GM23338 (cell line): ENCODE results near the gene DTNBP1. TPM values are rescaled to one million over a fixed set of nuclear protein-coding genes. Genes with fewer than 3 reads are reported as not detected.

Experiments used
- ATAC-seq: fragments of 200-7000 bp; cut with Tn5 transposase; 3 replicates; pipeline ENCODE4 v1.9.1; 2020
- DNase-seq: peaks from one replicate; pipeline ENCODE4 v3.0.0-alpha.2; 2015; ENCODE audit warnings: low spot score
- H2AFZ ChIP-seq: fragments of 200-600 bp; sonication (generic); 2 replicates; pipeline ENCODE4 v1.8.0; 2016; ENCODE audit warnings: antibody characterized with exemption, mild to moderate bottlenecking, moderate library complexity
- H3F3A ChIP-seq: fragments of 200-600 bp; sonication (generic); replicated peaks from 2 replicates; pipeline ENCODE4 v1.8.0; 2017; ENCODE audit warnings: antibody characterized with exemption, mixed run types, low read depth
- H3K27ac ChIP-seq: fragments of 200-600 bp; sonication (generic); 2 replicates; pipeline ENCODE4 v1.6.1; 2016; ENCODE audit warnings: low read depth
- H3K27me3 ChIP-seq: fragments of 200-600 bp; sonication (generic); 2 replicates; pipeline ENCODE4 v1.8.0; 2016; ENCODE audit warnings: mild to moderate bottlenecking, mixed run types, moderate library complexity; ENCODE audit not compliant: insufficient read depth
- H3K36me3 ChIP-seq: fragments of 200-600 bp; sonication (generic); 2 replicates; pipeline ENCODE4 v1.8.0; 2016; ENCODE audit warnings: mild to moderate bottlenecking; ENCODE audit not compliant: insufficient read depth
- H3K4me1 ChIP-seq: fragments of 200-600 bp; sonication (generic); 2 replicates; pipeline ENCODE4 v1.8.0; 2016; ENCODE audit warnings: mild to moderate bottlenecking, moderate library complexity; ENCODE audit not compliant: insufficient read depth
- H3K4me2 ChIP-seq: fragments of 200-600 bp; sonication (generic); 2 replicates; pipeline ENCODE4 v1.7.1; 2017; ENCODE audit warnings: mixed run types
- H3K4me3 ChIP-seq: fragments of 200-600 bp; sonication (generic); 2 replicates; pipeline ENCODE4 v1.6.1; 2016; ENCODE audit warnings: mixed run types
- H3K79me2 ChIP-seq: fragments of 200-600 bp; sonication (generic); replicated peaks from 2 replicates; pipeline ENCODE4 v1.8.0; 2017; ENCODE audit warnings: mild to moderate bottlenecking; ENCODE audit not compliant: insufficient read depth
- H3K9me2 ChIP-seq: fragments of 200-600 bp; sonication (generic); 2 replicates; pipeline ENCODE4 v1.8.0; 2017; ENCODE audit not compliant: insufficient read depth
- H4K20me1 ChIP-seq: fragments of 200-600 bp; sonication (generic); replicated peaks from 2 replicates; pipeline ENCODE4 v1.8.0; 2017; ENCODE audit warnings: mild to moderate bottlenecking; ENCODE audit not compliant: insufficient read depth
- H3K27ac Mint-ChIP-seq: 2 replicates; pipeline ENCODE4 v1.8.0; 2020; ENCODE audit warnings: inconsistent platforms, mild to moderate bottlenecking, moderate library complexity, mixed read lengths
- H3K27me3 Mint-ChIP-seq: 3 replicates; pipeline ENCODE4 v1.8.0; 2022; ENCODE audit warnings: low read depth, mild to moderate bottlenecking, moderate library complexity, mixed read lengths, inconsistent platforms; ENCODE audit not compliant: insufficient read depth, poor library complexity
- H3K36me3 Mint-ChIP-seq: 3 replicates; pipeline ENCODE4 v1.8.0; 2021; ENCODE audit warnings: low read depth, mild to moderate bottlenecking, inconsistent platforms, moderate library complexity, mixed read lengths
- H3K4me1 Mint-ChIP-seq: 3 replicates; pipeline ENCODE4 v1.8.0; 2020; ENCODE audit warnings: mild to moderate bottlenecking, inconsistent platforms, mixed read lengths
- H3K4me3 Mint-ChIP-seq: 3 replicates; pipeline ENCODE4 v1.8.0; 2021; ENCODE audit warnings: moderate library complexity, mild to moderate bottlenecking, inconsistent platforms, mixed read lengths
- H3K9me3 Mint-ChIP-seq: 3 replicates; pipeline ENCODE4 v1.8.0; 2020; ENCODE audit warnings: moderate library complexity, mild to moderate bottlenecking, inconsistent platforms, mixed read lengths
- CREB1 ChIP-seq: fragments of 250-450 bp; sonication (Bioruptor Pico); IDR thresholded peaks from 2 replicates; pipeline ENCODE4 v1.5.0; 2020; ENCODE audit warnings: low read depth, mild to moderate bottlenecking, moderate library complexity
- EZH2 ChIP-seq: fragments of 200-600 bp; sonication (generic); IDR thresholded peaks from one replicate; pipeline ENCODE4 v1.8.0; 2017; ENCODE audit warnings: antibody characterized with exemption, mild to moderate bottlenecking, low read depth; ENCODE audit not compliant: unreplicated experiment
- JUNB ChIP-seq: IDR thresholded peaks from one replicate; pipeline ENCODE4 v1.6.1; 2016; ENCODE audit warnings: antibody characterized with exemption; ENCODE audit not compliant: unreplicated experiment
- ZNF114 ChIP-seq: fragments of 250-450 bp; sonication (Bioruptor Pico); IDR thresholded peaks from 2 replicates; pipeline ENCODE4 v1.5.0; 2020; ENCODE audit warnings: mild to moderate bottlenecking, moderate library complexity
- ZNF331 ChIP-seq: fragments of 250-450 bp; sonication (Bioruptor Pico); IDR thresholded peaks from 2 replicates; pipeline ENCODE4 v1.5.0; 2020; ENCODE audit warnings: low read depth, mild to moderate bottlenecking, moderate library complexity
- polyA plus RNA-seq: library from polyadenylated mRNA; unstranded; fragments of >200 nt; fragmentation: Nextera tagmentation; extraction: Ambion mirVana; gene quantifications from 2 replicates; pipeline ENCODE4 v1.2.1, GENCODE V29; 2016
- total RNA-seq: library from RNA; depleted of rRNA; stranded (reverse); fragments of >200 nt; shearing (Covaris generic); gene quantifications from 2 replicates; pipeline ENCODE4 v1.2.3, GENCODE V29; 2014
- TF ChIP-seq, protein P1 (sequence below), 2 experiments: fragments of 200-600 bp in 1 of 2; sonication (generic) in 1 of 2; conservative IDR thresholded peaks; 2 replicates each; pipeline versions ENCODE4 v1.5.1 to v1.6.1; 2016 to 2017; ENCODE audit warnings: antibody characterized with exemption in 2 of 2, low read depth in 2 of 2, mild to moderate bottlenecking in 2 of 2, moderate library complexity in 1 of 2
- TF ChIP-seq, protein P2 (sequence below): fragments of 250-450 bp; sonication (Bioruptor Pico); IDR thresholded peaks from 2 replicates; pipeline ENCODE4 v1.5.0; 2020; ENCODE audit warnings: mild to moderate bottlenecking, moderate library complexity
- TF ChIP-seq, protein P3 (sequence below): IDR thresholded peaks from one replicate; pipeline ENCODE4 v1.6.1; 2018; ENCODE audit warnings: antibody characterized with exemption; ENCODE audit not compliant: unreplicated experiment

Gene DTNBP1
- total and polyA plus RNA-seq, 2 experiments from 2014 or later = 12.1 to 20.1 TPM

DNA sequence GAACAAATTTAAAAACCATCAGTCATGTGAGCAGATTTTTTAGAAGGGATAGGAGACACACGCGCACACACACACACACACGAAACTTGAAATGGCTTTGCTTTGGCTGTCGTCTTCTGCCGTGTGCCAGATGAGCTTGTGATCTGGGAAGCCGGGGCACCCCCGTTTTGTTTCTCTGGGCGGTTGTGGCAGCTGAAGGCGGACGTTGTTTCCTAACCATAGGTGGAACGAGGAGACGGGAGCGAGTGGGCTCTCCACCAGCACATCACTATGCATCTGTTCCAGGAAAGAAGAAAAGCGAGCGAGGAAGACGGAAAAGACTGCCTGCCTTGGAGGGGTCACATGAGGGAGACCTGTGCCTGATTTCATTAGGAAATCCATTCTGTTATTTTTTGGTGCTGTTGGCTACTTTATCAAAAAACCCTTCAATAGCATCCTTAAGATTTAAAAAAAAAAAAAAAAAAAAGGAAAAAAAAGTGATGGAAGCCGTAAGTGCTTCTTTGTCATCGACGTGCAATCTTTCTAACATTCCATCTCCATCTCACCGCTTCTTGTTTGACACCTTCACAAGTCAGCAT, 142.1 kb downstream of the DTNBP1 start:
- Histone ChIP-seq H3K79me2 (peaks cover 11% of the 10 kb centered on the region), H3K36me3 (peaks cover 67% of the 10 kb centered on the region), H3K9me2 (no peaks in the 10 kb centered on the region), H3K4me2 (no peak overlapping the region), H3F3A (peaks cover 74% of the 10 kb centered on the region), H3K27ac (peak overlapping the region; percentile 63; the same call in 1 of the 2 replicates), H4K20me1 (peaks cover 41% of the 10 kb centered on the region), H2AFZ (no peak overlapping the region), H3K4me1 (peaks cover 9% of the 10 kb centered on the region; the same call in 1 of the 2 replicates), H3K27me3 (no peaks in the 10 kb centered on the region), H3K4me3 (no peak overlapping the region)
- H3K27me3 Mint-ChIP-seq = peaks cover 71% of the 10 kb centered on the region
- no peak for DNase-seq
- peaks cover 33% of the 10 kb centered on the region for H3K9me3 Mint-ChIP-seq
- H3K36me3 Mint-ChIP-seq = peaks cover 100% of the 10 kb centered on the region
- H3K4me1 Mint-ChIP-seq = peaks cover 19% of the 10 kb centered on the region
- H3K4me3 Mint-ChIP-seq = no peak overlapping the region
- no peak overlapping the region; the same call in 1 of the 2 replicates for H3K27ac Mint-ChIP-seq
- ATAC-seq = no peak
- TF ChIP-seq CREB1 (CRISPR knock-in tag) = no peak
- TF ChIP-seq, protein P1, sequence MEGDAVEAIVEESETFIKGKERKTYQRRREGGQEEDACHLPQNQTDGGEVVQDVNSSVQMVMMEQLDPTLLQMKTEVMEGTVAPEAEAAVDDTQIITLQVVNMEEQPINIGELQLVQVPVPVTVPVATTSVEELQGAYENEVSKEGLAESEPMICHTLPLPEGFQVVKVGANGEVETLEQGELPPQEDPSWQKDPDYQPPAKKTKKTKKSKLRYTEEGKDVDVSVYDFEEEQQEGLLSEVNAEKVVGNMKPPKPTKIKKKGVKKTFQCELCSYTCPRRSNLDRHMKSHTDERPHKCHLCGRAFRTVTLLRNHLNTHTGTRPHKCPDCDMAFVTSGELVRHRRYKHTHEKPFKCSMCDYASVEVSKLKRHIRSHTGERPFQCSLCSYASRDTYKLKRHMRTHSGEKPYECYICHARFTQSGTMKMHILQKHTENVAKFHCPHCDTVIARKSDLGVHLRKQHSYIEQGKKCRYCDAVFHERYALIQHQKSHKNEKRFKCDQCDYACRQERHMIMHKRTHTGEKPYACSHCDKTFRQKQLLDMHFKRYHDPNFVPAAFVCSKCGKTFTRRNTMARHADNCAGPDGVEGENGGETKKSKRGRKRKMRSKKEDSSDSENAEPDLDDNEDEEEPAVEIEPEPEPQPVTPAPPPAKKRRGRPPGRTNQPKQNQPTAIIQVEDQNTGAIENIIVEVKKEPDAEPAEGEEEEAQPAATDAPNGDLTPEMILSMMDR (conservative IDR thresholded peaks at IDR 0.05; ENCODE audit: low read depth in 2 of 2) = no peak
- no peak for TF ChIP-seq ZNF114 (CRISPR knock-in tag)
- TF ChIP-seq JUNB = no peak
- no peak for TF ChIP-seq ZNF331
- TF ChIP-seq, protein P2, sequence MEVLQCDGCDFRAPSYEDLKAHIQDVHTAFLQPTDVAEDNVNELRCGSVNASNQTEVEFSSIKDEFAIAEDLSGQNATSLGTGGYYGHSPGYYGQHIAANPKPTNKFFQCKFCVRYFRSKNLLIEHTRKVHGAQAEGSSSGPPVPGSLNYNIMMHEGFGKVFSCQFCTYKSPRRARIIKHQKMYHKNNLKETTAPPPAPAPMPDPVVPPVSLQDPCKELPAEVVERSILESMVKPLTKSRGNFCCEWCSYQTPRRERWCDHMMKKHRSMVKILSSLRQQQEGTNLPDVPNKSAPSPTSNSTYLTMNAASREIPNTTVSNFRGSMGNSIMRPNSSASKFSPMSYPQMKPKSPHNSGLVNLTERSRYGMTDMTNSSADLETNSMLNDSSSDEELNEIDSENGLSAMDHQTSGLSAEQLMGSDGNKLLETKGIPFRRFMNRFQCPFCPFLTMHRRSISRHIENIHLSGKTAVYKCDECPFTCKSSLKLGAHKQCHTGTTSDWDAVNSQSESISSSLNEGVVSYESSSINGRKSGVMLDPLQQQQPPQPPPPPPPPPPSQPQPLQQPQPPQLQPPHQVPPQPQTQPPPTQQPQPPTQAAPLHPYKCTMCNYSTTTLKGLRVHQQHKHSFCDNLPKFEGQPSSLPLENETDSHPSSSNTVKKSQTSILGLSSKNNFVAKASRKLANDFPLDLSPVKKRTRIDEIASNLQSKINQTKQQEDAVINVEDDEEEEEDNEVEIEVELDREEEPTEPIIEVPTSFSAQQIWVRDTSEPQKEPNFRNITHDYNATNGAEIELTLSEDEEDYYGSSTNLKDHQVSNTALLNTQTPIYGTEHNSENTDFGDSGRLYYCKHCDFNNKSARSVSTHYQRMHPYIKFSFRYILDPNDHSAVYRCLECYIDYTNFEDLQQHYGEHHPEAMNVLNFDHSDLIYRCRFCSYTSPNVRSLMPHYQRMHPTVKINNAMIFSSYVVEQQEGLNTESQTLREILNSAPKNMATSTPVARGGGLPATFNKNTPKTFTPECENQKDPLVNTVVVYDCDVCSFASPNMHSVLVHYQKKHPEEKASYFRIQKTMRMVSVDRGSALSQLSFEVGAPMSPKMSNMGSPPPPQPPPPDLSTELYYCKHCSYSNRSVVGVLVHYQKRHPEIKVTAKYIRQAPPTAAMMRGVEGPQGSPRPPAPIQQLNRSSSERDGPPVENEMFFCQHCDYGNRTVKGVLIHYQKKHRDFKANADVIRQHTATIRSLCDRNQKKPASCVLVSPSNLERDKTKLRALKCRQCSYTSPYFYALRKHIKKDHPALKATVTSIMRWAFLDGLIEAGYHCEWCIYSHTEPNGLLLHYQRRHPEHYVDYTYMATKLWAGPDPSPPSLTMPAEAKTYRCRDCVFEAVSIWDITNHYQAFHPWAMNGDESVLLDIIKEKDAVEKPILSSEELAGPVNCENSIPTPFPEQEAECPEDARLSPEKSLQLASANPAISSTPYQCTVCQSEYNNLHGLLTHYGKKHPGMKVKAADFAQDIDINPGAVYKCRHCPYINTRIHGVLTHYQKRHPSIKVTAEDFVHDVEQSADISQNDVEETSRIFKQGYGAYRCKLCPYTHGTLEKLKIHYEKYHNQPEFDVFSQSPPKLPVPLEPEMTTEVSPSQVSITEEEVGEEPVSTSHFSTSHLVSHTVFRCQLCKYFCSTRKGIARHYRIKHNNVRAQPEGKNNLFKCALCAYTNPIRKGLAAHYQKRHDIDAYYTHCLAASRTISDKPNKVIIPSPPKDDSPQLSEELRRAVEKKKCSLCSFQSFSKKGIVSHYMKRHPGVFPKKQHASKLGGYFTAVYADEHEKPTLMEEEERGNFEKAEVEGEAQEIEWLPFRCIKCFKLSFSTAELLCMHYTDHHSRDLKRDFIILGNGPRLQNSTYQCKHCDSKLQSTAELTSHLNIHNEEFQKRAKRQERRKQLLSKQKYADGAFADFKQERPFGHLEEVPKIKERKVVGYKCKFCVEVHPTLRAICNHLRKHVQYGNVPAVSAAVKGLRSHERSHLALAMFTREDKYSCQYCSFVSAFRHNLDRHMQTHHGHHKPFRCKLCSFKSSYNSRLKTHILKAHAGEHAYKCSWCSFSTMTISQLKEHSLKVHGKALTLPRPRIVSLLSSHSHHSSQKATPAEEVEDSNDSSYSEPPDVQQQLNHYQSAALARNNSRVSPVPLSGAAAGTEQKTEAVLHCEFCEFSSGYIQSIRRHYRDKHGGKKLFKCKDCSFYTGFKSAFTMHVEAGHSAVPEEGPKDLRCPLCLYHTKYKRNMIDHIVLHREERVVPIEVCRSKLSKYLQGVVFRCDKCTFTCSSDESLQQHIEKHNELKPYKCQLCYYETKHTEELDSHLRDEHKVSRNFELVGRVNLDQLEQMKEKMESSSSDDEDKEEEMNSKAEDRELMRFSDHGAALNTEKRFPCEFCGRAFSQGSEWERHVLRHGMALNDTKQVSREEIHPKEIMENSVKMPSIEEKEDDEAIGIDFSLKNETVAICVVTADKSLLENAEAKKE (CRISPR knock-in tag) = no peak
- TF ChIP-seq, protein P3, sequence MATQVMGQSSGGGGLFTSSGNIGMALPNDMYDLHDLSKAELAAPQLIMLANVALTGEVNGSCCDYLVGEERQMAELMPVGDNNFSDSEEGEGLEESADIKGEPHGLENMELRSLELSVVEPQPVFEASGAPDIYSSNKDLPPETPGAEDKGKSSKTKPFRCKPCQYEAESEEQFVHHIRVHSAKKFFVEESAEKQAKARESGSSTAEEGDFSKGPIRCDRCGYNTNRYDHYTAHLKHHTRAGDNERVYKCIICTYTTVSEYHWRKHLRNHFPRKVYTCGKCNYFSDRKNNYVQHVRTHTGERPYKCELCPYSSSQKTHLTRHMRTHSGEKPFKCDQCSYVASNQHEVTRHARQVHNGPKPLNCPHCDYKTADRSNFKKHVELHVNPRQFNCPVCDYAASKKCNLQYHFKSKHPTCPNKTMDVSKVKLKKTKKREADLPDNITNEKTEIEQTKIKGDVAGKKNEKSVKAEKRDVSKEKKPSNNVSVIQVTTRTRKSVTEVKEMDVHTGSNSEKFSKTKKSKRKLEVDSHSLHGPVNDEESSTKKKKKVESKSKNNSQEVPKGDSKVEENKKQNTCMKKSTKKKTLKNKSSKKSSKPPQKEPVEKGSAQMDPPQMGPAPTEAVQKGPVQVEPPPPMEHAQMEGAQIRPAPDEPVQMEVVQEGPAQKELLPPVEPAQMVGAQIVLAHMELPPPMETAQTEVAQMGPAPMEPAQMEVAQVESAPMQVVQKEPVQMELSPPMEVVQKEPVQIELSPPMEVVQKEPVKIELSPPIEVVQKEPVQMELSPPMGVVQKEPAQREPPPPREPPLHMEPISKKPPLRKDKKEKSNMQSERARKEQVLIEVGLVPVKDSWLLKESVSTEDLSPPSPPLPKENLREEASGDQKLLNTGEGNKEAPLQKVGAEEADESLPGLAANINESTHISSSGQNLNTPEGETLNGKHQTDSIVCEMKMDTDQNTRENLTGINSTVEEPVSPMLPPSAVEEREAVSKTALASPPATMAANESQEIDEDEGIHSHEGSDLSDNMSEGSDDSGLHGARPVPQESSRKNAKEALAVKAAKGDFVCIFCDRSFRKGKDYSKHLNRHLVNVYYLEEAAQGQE = no peak
- no peak for TF ChIP-seq EZH2
